PC-9 (cell line): ENCODE measurements around the gene STIL.

Experiments used
- CTCF ChIP-seq: fragments of 200-600 bp; sonication (generic); conservative IDR thresholded peaks from 2 replicates; pipeline ENCODE4 v1.6.1; 2017; ENCODE audit warnings: mixed run types, antibody characterized with exemption, mild to moderate bottlenecking, moderate library complexity
- EZH2 ChIP-seq: fragments of 200-600 bp; sonication (generic); IDR thresholded peaks from 2 replicates; pipeline ENCODE4 v1.8.0; 2017; ENCODE audit warnings: antibody characterized with exemption, low read depth

- TF ChIP-seq CTCF (no peak), EZH2 (no peak)
These were observed 19.6 kb upstream of the STIL start, which contains the start of gene CMPK1 for GRCh38 chr1:47333578-47333921.
